GM12875 (cell line): ENCODE results near the gene PLD4.

ENCODE experiments used
- H3K4me3 ChIP-seq: one replicate; pipeline ENCODE4 v1.5.1; 2011; ENCODE audit warnings: low read depth, low read length, control low read depth
- CTCF ChIP-seq: IDR thresholded peaks from 2 replicates; pipeline ENCODE4 v1.5.1; 2011; ENCODE audit warnings: low read depth, mild to moderate bottlenecking, control low read depth, inconsistent platforms, low read length, moderate library complexity, borderline replicate concordance; ENCODE audit not compliant: insufficient read depth

The PLD4 gene

DNA sequence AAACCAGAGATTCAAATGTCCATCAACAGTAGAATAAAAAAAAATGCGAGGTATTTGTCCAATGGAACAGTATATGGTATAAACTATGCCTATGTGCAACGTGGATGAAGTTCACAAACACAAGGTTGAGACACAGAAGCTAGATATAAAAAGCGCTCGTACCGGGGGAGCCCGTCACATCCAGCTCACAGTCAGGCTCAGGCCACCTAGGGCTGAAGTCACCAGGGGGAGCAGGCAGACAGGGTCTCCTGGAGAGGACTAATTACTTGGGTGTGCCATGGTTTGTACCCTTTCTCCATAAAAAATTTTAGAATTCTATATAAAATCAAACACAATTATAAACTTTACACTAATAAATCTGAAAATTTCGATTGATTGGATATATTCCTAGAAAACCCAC is 39.9 kb downstream of the PLD4 start:
- H3K4me3 ChIP-seq: no peak overlapping the region
- TF ChIP-seq CTCF: no peak

- no peak overlapping the region for H3K4me3 ChIP-seq
- no peak for TF ChIP-seq CTCF
Observed at GRCh38 chr14:104965561-104966231, 41.0 kb downstream of the PLD4 start.

DNA sequence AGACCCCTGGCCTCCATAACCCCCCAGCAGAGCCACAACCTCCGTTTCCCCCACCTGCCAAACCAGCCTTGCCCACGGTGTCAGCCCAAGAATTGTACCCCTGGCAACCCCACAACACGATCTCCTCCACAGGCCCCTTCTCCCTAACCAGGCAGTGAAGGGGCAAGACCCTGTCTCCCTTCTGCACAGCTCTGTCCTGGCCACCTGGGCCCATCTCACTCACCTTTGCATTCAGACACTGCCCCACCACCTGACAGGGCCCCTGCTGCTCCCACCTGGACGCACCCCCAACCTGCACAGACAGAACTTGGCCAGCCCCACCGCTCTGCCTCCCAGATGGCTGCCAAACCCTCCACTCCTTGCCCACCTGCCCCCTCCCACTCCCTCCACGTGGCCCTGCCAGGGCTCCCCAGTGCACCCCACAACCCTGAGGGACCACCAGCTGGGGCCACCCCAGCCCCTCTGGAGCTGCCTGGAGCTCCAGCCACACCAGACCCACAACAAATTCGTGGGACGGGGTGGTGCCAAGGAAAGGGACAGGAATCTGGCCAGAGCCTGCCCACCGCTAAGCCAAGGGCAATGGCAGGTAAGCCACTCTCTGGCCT is 41.7 kb downstream of the PLD4 start:
- no peak for TF ChIP-seq CTCF
- H3K4me3 ChIP-seq: no peak overlapping the region

DNA sequence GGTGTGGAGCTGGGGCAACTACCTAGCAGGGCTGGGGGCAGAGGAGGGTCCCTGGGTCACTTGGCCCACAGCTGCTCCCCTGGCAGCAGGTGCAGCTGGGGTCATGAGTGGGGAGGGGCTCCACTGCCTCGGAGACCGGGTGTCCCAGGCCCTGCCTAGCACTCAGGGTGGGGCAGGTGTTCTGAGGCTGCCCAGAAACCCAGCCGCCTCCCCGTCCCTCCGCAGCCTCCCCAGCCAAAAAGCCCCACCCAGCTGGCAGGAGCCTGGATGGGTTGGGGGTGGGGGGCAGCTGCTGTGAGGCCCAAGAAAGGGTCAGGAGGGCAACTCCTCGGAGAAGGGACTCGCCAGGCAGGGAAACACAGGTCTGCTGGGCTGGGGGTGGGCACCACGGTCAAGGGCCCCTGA is 42.3 kb downstream of the PLD4 start:
- no peak for TF ChIP-seq CTCF
- no peak overlapping the region for H3K4me3 ChIP-seq

- H3K4me3 ChIP-seq: no peak overlapping the region
- no peak for TF ChIP-seq CTCF
Observed at GRCh38 chr14:104967386-104968152, 42.9 kb downstream of the PLD4 start.

DNA sequence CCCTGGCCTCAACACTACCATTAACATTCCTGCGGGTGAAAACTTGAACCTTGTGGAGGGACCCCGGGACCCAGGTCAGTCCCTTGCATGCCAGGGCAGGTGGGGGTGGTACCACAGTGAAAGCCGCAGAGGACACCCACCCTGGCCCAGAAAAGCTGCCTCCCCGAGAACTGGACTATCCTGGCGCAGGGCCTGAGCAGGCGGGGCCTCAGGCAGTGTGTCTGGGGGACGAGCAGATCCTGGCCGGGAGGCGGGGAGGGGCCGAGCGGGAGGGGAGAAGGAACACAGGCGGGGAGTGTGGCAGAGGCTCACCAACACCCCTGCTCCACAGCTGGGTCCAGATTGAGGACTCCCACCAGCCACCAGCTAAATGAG is 43.5 kb downstream of the PLD4 start:
- TF ChIP-seq CTCF: no peak

More for the DNA sequence above, 43.5 kb downstream of the PLD4 start:
- H3K4me3 ChIP-seq: no peak overlapping the region
